ENCODE results near the gene INS. TPM values are rescaled to one million over a fixed set of nuclear protein-coding genes. Genes with fewer than 3 reads are reported as not detected.

INS gene
- total and polyA plus RNA-seq, 2 of the 4 experiments (the other 2 are of a cell fraction) = not detected

DNA sequence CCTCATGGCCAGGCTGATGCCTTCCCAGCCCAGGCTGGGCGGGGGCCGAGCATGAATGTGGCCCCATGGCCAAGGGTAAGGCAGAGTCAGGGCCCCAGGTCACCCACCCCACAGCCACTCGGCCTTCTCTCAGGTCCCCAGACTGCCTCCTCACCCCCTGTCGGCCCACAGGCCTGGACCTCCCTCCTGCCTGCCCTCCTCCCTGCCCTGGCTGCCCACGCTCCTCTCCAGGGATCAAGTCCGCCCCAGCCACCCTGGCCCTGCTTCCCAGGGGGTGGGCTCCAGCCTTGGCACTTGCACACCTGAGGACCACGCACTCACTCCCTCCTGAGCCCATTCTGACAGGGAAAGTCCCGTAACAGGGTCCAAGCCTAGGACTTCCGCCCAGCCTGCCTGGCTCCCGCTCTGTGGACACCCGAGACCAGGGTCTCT is 48.4 kb upstream of the INS start:
- H2AK5ac ChIP-seq (ENCODE audit: low read depth, low read length) = no peak overlapping the region
- no peak overlapping the region for H2AK9ac ChIP-seq (replicated peaks; ENCODE audit: low read depth, low read length, poor library complexity)
- no peaks in the 10 kb centered on the region for H3K4me1 ChIP-seq (ENCODE audit: control insufficient read depth, insufficient read depth, low read length)
- no peak overlapping the region for H3K14ac ChIP-seq (replicated peaks; ENCODE audit: low read depth, low read length)
- ATAC-seq (ENCODE audit: low read depth) = no peak
- intact Hi-C loops (cut with micrococcal nuclease) (no loop called here), dilution Hi-C loops (cut with HindIII; ENCODE audit: low sequenced_read_pairs, unreplicated experiment) (no loop called here), in situ Hi-C loops (cut with MboI; ENCODE audit: low sequenced_read_pairs) (no loop called here)
- no peak overlapping the region for H3K27ac ChIP-seq (ENCODE audit: insufficient read depth, low read length)
- no peaks in the 10 kb centered on the region for H3K79me1 ChIP-seq (ENCODE audit: low read depth in 1 of 2, low read length in 2 of 2)
- BruUV-seq (replicated peaks) = no TSS peak
- CTCF ChIA-PET = no interaction called here
- DNase-seq = no peak
- H4K91ac ChIP-seq (ENCODE audit: insufficient read depth, low read depth, low read length) = no peak overlapping the region
- H3K4ac ChIP-seq (ENCODE audit: low read depth, low read length) = no peak overlapping the region
- POLR2A ChIA-PET (ENCODE audit: unreplicated experiment) = no interaction called here
- H3K18ac ChIP-seq (ENCODE audit: low read depth, low read length) = no peak overlapping the region
- no peak overlapping the region for H3K4me2 ChIP-seq (ENCODE audit: low read depth, low read length)
- H4K20me1 ChIP-seq (ENCODE audit: insufficient read depth, low read length) = no peaks in the 10 kb centered on the region; the same call in 1 of the 2 replicates
- peaks cover 5% of the 10 kb centered on the region; the same call in 1 of the 2 replicates for H3K9me3 ChIP-seq (ENCODE audit: control insufficient read depth, insufficient read depth, low read length)
- peaks cover 33% of the 10 kb centered on the region for H3K27me3 ChIP-seq (ENCODE audit: control insufficient read depth, insufficient read depth, low read length)
- H4K8ac ChIP-seq (ENCODE audit: low read depth in 2 of 2, low read length in 2 of 2) = no peak overlapping the region
- 53% methylated on average over 3 of the region's 11 CpGs; no CpG with 5 or more reads in 1 of the 2 experiments for WGBS, 2 experiments (ENCODE audit: extremely low coverage in 2 of 2, insufficient read length in 1 of 2)
- H2BK120ac ChIP-seq (ENCODE audit: low read depth, low read length) = no peak overlapping the region
- no peak overlapping the region for H4K5ac ChIP-seq (ENCODE audit: low read depth, low read length)
- no peak for TF ChIP-seq SMC3 (IDR thresholded peaks at IDR 0.05; ENCODE audit: low read depth, low read length)
- no peak overlapping the region for H3K23ac ChIP-seq (ENCODE audit: low read depth, low read length)
- no peak overlapping the region for H3K56ac ChIP-seq (ENCODE audit: extremely low read depth, insufficient read depth, low read length)
- no peaks in the 10 kb centered on the region for H3K9me1 ChIP-seq (ENCODE audit: insufficient read depth, low read length)
- no peaks in the 10 kb centered on the region for H3K36me3 ChIP-seq (ENCODE audit: control insufficient read depth, insufficient read depth, low read length)
- H2BK20ac ChIP-seq (ENCODE audit: low read depth, low read length) = no peak overlapping the region
- H2BK15ac ChIP-seq (ENCODE audit: low read depth, low read length) = no peak overlapping the region
- no peak overlapping the region for H2AFZ ChIP-seq (replicated peaks; ENCODE audit: low read length, poor library complexity)
- H3K4me3 ChIP-seq (ENCODE audit: insufficient read depth, low read depth, low read length) = no peak overlapping the region
- no peak overlapping the region for H3K9ac ChIP-seq (ENCODE audit: low read depth, low read length)
- H2BK5ac ChIP-seq (ENCODE audit: low read depth, low read length, poor library complexity, severe bottlenecking) = no peak overlapping the region

Measured in IMR-90 (cell line).